GM19467 (cell line): ENCODE measurements around the gene DRAP1.

Experiments
- ATAC-seq: cut with Tn5 transposase; IDR thresholded peaks from one replicate; pipeline ENCODE4 v1.9.1; 2021; ENCODE audit warnings: mild to moderate bottlenecking, moderate library complexity; ENCODE audit not compliant: unreplicated experiment

Gene DRAP1

DNA sequence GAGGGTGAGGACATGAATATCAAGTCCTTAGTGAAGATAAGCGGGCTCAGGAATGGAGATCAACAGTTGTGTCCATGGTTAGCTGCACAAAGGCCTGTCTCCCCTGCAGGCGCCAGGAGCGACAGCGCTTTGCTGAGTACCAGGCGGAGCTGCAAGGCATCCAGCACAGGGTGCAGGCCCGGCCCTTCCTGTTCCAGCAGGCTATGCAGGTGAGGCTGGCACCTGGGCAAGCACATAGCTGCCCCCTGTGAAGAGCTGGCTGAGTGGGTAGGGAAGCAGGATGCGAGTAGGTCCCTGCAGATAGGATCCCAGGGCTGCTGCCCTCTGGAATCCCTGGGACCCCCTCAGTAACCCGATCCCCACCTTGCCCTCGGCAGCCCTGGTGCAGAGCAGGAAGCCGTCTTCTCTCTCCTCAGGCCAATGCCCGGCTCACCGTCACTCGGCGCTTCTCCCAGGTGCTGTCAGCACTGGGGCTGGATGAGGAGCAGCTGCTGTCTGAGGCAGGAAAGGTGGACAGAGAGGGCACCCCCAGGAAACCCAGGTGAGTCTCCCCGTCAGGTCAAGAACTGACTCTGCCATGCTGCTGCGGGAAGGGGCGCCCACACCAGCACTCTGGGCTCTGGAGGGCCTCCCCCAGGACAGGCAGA, 39.7 kb downstream of the DRAP1 start:
- no peak for ATAC-seq

GRCh38 chr11:65960824-65961266, 41.6 kb downstream of the DRAP1 start:
- no peak for ATAC-seq

DNA sequence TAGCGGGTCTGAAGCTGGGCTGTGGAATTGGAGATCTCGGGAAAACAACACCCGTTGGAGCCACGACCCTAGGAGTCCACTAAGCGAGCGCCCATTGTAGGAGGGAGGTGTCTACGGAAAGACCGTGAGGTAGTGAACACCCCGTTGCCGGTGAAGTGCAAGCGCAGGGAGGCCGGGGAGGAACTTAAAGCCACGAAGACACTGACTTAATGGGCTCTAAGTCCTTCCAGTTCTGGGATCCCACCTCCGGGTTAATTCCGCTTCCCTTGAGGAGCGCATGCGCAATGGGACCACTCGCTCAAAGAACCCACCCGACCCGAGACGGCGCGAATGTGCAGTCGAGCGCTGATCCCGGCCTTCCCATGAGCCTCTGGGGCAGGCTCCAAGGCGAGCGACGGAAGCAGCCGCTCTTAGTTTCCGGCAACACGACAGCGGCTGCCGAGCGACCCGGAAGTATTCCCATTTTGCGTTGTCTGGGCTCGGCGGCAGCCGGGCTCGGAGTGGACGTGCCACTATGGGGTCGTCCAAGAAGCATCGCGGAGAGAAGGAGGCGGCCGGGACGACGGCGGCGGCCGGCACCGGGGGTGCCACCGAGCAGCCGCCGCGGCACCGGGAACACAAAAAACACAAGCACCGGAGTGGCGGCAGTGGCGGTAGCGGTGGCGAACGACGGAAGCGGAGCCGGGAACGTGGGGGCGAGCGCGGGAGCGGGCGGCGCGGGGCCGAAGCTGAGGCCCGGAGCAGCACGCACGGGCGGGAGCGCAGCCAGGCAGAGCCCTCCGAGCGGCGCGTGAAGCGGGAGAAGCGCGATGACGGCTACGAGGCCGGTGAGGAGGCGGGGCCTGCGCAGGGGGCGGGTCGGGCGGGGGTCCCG, 42.3 kb downstream of the DRAP1 start, which contains the start of gene SART1:
TSS of gene SART1 (plus strand) at position 468 of the 874 bp plus-strand sequence. CDS start at position 515, 47 bp downstream.
- peak; percentile 77 for ATAC-seq

DNA sequence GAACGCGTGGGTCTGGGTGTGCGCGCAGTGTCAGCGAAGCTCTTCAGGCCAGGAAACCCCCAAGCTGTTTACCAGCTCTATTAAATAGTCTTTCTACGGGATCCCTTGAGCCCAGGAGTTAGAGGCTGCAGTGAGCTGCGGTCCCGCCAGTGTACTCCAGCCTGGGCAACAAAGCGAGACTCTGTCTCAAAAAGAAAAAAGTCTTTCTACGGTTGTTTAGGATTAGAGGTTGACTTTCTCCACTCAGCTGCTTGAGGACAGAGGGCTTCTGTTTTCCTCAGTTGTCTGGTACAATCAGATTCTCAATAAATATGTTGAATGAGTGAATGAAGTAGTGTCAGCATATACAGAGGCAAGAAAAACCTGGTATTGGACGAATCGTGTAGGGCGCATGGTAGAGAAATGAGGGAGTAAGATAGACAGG, 42.9 kb downstream of the DRAP1 start:
- ATAC-seq, result no peak

- ATAC-seq, result no peak
These were observed 45.7 kb downstream of the DRAP1 start for GRCh38 chr11:65964906-65965305.

- ATAC-seq, result no peak
These were observed 46.9 kb downstream of the DRAP1 start for GRCh38 chr11:65965986-65966762.

GRCh38 chr11:65967329-65967934, 48.2 kb downstream of the DRAP1 start:
- ATAC-seq, result no peak

DNA sequence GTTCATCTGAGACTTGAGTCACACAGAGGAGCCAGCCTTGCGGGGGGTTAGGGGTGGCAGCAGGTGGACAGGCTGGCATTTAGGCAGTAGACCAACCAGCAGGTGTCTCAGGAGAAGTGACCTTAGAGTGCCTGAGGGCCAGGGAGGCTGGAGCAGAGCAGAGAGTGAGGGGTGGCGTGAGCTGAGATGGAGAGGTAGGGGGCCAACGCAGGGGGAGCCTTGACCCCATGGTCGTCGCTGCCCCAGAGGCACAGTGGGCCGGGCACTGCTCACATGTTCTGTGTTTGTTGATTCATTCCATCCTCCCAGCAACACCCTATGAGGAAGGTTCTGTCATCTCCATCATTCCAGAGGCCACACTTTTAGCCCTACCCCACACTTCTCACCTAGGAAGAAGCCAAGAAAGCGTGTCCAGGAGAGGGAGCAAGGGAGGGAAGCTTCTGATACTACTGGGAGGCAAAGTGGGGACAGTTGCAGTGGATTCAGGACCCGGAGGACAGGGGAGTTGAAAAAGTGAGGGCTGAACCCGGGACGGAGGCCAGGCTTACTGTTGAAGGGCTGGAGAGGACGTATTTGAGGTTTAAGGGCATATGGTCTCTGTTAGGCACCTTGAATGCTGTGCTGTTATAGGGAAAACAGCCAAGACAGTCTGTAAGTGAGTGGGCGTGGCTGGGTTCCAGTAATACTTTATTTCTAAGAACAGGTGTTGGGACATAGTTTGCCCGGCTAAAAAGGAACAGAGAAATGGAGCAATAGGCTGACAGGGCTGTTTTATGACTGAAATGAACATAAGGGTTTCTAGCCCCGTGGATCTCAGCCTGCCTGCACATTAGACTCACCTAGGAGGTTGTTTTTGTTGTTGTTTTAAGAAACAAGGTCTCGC, 49.6 kb downstream of the DRAP1 start:
- ATAC-seq, result no peak
